Type B pancreatic cell (in vitro differentiated cells): ENCODE measurements around the gene FOXC1. TPM values are rescaled to one million over a fixed set of nuclear protein-coding genes. Genes with fewer than 3 reads are reported as not detected.

Source experiments
- DNase-seq: peaks from one replicate; pipeline ENCODE4 v3.0.0; 2021; ENCODE audit warnings: mixed read lengths; ENCODE audit not compliant: unreplicated experiment; ENCODE audit errors: extremely low spot score
- H3K27ac Mint-ChIP-seq: 2 replicates; pipeline ENCODE4 v1.8.0; 2021; ENCODE audit warnings: mild to moderate bottlenecking, mixed read lengths
- H3K27me3 Mint-ChIP-seq: 2 replicates; pipeline ENCODE4 v1.8.0; 2021; ENCODE audit warnings: mixed read lengths
- H3K36me3 Mint-ChIP-seq: 2 replicates; pipeline ENCODE4 v1.8.0; 2021; ENCODE audit warnings: mixed read lengths
- H3K4me1 Mint-ChIP-seq: one replicate; pipeline ENCODE4 v1.8.0; 2021; ENCODE audit warnings: mixed read lengths; ENCODE audit not compliant: unreplicated experiment
- H3K4me3 Mint-ChIP-seq: 2 replicates; pipeline ENCODE4 v1.8.0; 2021; ENCODE audit warnings: mild to moderate bottlenecking, mixed read lengths
- H3K9me3 Mint-ChIP-seq: 2 replicates; pipeline ENCODE4 v1.8.0; 2021; ENCODE audit warnings: mixed read lengths
- total RNA-seq: library from RNA; stranded (reverse); gene quantifications from 2 replicates; pipeline ENCODE4 v1.2.1, GENCODE V29; 2021; ENCODE audit warnings: low replicate concordance
- TF ChIP-seq, protein P1 (sequence below): fragments of 200-600 bp; sonication (generic); conservative IDR thresholded peaks from 2 replicates; pipeline ENCODE4 v1.5.0; 2021; ENCODE audit warnings: antibody characterized with exemption, mild to moderate bottlenecking

Gene FOXC1
- total RNA-seq, 1 donor from 2014 or later = 53.5 TPM

DNA sequence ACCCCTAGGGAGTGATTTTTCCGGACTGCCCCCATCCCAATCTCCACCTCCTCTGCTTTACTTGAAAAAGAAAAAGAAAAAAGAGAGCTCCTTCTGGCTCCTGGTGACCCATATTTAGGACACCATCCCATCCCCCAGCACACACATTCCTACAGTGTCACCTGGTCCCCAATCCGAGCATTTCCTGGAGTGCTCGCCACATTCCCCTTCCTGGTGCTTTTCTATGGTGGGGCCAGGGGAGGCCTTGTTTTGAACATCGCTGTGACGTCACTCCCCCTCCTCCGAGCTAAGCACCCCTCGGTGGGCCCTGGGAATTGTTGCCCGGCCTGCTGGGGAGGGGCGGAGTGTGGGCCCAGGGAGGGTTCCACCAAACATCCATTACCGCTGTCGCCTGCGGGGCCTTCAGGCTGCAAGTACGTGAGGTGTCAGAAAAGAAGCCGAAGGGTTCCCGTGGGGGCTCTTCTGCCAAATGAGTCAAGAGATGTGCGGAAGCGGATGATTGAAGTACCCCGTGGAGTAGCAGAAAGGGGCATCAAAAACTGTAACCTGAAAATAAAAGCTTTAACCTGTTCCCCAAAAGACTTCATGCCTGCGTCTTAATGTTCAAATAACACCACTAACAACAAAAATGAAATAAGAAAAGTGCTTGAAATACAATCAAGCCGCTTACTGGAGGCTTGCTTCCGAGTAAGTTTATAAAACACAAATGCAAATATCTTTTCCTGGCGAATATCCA lies 2.8 kb upstream of the FOXC1 start:
- Mint-ChIP-seq H3K27me3 (peaks cover 63% of the 10 kb centered on the region), H3K4me1 (peaks cover 34% of the 10 kb centered on the region), H3K27ac (peak overlapping the region; percentile 87), H3K4me3 (peak overlapping the region; percentile 88), H3K9me3 (no peaks in the 10 kb centered on the region), H3K36me3 (peaks cover 2% of the 10 kb centered on the region)
- TF ChIP-seq, protein P1, sequence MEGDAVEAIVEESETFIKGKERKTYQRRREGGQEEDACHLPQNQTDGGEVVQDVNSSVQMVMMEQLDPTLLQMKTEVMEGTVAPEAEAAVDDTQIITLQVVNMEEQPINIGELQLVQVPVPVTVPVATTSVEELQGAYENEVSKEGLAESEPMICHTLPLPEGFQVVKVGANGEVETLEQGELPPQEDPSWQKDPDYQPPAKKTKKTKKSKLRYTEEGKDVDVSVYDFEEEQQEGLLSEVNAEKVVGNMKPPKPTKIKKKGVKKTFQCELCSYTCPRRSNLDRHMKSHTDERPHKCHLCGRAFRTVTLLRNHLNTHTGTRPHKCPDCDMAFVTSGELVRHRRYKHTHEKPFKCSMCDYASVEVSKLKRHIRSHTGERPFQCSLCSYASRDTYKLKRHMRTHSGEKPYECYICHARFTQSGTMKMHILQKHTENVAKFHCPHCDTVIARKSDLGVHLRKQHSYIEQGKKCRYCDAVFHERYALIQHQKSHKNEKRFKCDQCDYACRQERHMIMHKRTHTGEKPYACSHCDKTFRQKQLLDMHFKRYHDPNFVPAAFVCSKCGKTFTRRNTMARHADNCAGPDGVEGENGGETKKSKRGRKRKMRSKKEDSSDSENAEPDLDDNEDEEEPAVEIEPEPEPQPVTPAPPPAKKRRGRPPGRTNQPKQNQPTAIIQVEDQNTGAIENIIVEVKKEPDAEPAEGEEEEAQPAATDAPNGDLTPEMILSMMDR = no peak
- no peak for DNase-seq

DNA sequence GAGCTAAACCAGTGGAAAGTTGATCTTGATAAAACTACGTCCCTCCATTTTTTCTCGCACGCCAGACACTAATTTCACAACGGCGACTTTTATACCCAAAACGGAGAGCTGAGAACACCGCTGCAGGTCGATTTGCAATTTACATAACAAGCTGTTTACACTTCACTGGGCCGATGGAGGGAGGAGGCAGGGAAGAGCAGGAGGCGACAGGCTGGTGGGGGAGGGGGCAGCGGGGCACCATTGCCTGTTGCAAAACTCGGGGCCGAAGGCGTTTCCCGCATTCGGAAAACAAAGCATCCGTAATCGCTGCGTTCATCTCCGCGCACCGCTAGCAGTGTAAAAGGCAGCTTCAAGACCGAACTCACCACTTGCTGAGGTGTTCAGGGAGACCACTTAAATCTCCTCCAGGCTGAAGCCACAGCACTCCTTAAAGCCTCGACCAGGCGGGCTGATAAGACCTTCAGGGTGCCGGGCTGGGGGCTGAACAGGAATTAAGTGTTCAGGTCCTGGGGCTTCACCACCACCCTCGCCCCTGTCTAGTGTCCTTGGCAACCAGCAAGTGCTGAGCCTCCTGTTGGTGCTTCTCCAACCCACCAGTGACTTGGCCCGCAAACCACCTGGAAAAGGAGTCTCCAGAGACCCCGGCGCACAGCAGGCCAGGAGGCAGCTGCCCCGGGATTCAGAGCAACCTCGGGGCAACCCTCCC lies 2.0 kb upstream of the FOXC1 start:
- Mint-ChIP-seq H3K4me3 (peak overlapping the region; percentile 88), H3K9me3 (no peaks in the 10 kb centered on the region), H3K4me1 (peaks cover 34% of the 10 kb centered on the region), H3K27ac (peak overlapping the region; percentile 87), H3K36me3 (peaks cover 8% of the 10 kb centered on the region), H3K27me3 (peaks cover 63% of the 10 kb centered on the region)
- TF ChIP-seq, protein P1 = no peak
- no peak for DNase-seq

DNA sequence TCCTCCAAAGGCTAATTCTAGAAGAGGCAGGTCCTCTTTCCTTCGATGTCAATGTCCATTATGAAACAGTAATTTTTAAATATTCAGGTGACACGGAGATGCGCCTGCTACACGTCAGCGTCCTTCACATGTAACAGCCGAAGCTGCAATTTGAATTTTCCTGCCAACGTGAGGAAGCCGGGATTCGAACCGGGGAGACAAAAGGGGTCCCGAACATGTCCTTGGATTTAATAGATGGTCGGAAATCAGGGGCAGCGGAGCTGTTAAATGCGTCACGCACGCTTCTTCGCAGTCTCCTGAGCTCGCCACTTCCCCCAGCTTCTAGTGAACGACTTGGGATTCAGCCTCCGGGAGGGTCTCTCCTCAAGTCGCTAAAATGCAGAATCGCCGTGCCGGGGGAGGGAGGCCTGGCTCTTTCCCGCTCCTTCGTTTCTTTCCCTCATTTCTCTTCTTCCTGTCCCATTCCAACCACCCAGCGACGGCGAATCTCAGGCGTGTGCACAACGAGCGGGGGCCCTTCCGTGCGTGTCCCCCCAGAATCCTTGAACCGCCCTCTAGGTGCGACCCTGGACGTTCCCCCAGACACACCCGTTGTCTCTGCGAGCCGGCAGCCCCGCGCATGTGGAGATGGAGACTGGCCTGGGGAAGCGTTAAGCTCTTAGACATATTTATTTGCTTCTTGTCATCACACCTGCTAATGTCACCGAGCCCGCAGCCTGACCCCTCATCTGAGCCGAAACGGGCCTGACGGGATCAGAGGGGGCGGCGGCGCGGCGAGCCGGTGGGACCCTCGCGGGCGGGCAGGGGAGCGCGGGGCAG lies 1.3 kb upstream of the FOXC1 start:
- H3K4me1 Mint-ChIP-seq = peaks cover 34% of the 10 kb centered on the region
- peak overlapping the region; percentile 87 for H3K27ac Mint-ChIP-seq
- no peaks in the 10 kb centered on the region for H3K9me3 Mint-ChIP-seq
- TF ChIP-seq, protein P1 = no peak
- peaks cover 63% of the 10 kb centered on the region for H3K27me3 Mint-ChIP-seq
- peak overlapping the region; percentile 88 for H3K4me3 Mint-ChIP-seq
- peaks cover 8% of the 10 kb centered on the region for H3K36me3 Mint-ChIP-seq
- peak; percentile 62 for DNase-seq

DNA sequence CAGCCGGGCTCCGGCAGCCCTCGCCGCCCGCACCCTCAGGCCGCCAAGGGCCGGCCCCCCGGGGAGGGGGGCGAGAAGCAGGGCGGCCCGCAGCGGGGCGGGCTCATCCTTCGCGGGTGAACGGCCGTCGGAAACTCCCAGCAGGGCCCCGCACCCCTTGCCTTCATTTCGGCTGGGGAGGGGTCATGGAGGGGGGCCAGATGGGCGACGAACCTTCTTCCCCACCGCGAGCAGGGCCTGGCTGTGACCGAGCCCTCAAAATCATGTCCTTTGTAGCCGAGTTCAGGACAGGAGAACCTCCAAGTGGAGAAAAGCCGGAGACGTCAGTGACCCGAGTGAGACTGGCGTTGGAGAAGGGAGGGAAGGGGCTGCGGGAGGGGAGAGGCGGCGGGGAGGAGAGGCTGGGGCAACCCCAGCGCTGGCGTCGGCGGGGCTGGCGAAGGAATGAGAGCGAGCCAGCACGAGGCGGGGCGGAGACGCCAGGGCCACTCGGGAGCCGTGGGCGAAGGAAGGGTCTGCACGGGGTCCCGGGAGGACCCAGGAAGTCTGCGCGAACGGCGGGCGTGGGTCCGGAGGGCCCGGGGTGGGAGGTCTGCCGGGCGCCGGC lies 571 bp upstream of the FOXC1 start:
- TF ChIP-seq, protein P1 = no peak
- H3K4me1 Mint-ChIP-seq = peaks cover 34% of the 10 kb centered on the region
- H3K27ac Mint-ChIP-seq = peak overlapping the region; percentile 87
- H3K36me3 Mint-ChIP-seq = peaks cover 8% of the 10 kb centered on the region
- no peaks in the 10 kb centered on the region for H3K9me3 Mint-ChIP-seq
- peak overlapping the region; percentile 85 for H3K4me3 Mint-ChIP-seq
- peaks cover 61% of the 10 kb centered on the region for H3K27me3 Mint-ChIP-seq
- DNase-seq = no peak
